Neural progenitor cell (in vitro differentiated cells): ENCODE results near the gene BCL10. TPM values are rescaled to one million over a fixed set of nuclear protein-coding genes. Genes with fewer than 3 reads are reported as not detected.

ENCODE experiments used
- DNase-seq: peaks from one replicate; pipeline ENCODE4 v3.0.0-alpha.2; 2016; ENCODE audit warnings: low spot score
- H2AFZ ChIP-seq: fragments of 200-600 bp; sonication (generic); replicated peaks from 2 replicates; pipeline ENCODE4 v1.6.1; 2016; ENCODE audit warnings: antibody characterized with exemption
- H3F3A ChIP-seq: fragments of 200-600 bp; sonication (generic); 2 replicates; pipeline ENCODE4 v1.6.1; 2016; ENCODE audit warnings: antibody characterized with exemption, low read depth
- H3K27ac ChIP-seq: fragments of 200-600 bp; sonication (generic); 2 replicates; pipeline ENCODE4 v1.5.1; 2016; ENCODE audit warnings: mild to moderate bottlenecking
- H3K27me3 ChIP-seq: fragments of 200-600 bp; sonication (generic); 2 replicates; pipeline ENCODE4 v1.6.1; 2016; ENCODE audit warnings: mild to moderate bottlenecking, moderate library complexity
- H3K36me3 ChIP-seq: fragments of 200-600 bp; sonication (generic); 2 replicates; pipeline ENCODE4 v1.5.1; 2016
- H3K4me1 ChIP-seq: fragments of 200-600 bp; sonication (generic); 2 replicates; pipeline ENCODE4 v1.6.1; 2016; ENCODE audit warnings: mixed run types
- H3K4me2 ChIP-seq: fragments of 200-600 bp; sonication (generic); 2 replicates; pipeline ENCODE4 v1.6.1; 2016
- H3K4me3 ChIP-seq: fragments of 200-600 bp; sonication (generic); 2 replicates; pipeline ENCODE4 v1.5.1; 2016
- H3K79me2 ChIP-seq: fragments of 200-600 bp; sonication (generic); 2 replicates; pipeline ENCODE4 v1.6.1; 2016; ENCODE audit warnings: low read depth
- H3K9ac ChIP-seq: fragments of 200-600 bp; sonication (generic); 2 replicates; pipeline ENCODE4 v1.6.1; 2016
- H3K9me3 ChIP-seq: fragments of 200-600 bp; sonication (generic); 2 replicates; pipeline ENCODE4 v1.5.1; 2016; ENCODE audit warnings: low read depth
- H4K20me1 ChIP-seq: fragments of 200-600 bp; sonication (generic); 2 replicates; pipeline ENCODE4 v1.6.1; 2016; ENCODE audit warnings: low read depth
- H3K27ac Mint-ChIP-seq: 3 replicates; pipeline ENCODE4 v1.8.0; 2021; ENCODE audit warnings: mixed read lengths
- H3K27me3 Mint-ChIP-seq: 2 replicates; pipeline ENCODE4 v1.8.0; 2022; ENCODE audit warnings: low read depth, mild to moderate bottlenecking, inconsistent platforms, moderate library complexity, mixed read lengths; ENCODE audit not compliant: insufficient read depth
- H3K36me3 Mint-ChIP-seq: 3 replicates; pipeline ENCODE4 v1.8.0; 2021; ENCODE audit warnings: mixed read lengths
- H3K4me1 Mint-ChIP-seq: 3 replicates; pipeline ENCODE4 v1.8.0; 2021; ENCODE audit warnings: mixed read lengths
- H3K4me3 Mint-ChIP-seq: 3 replicates; pipeline ENCODE4 v1.8.0; 2021; ENCODE audit warnings: mild to moderate bottlenecking, moderate library complexity, mixed read lengths
- H3K9me3 Mint-ChIP-seq: 3 replicates; pipeline ENCODE4 v1.8.0; 2020; ENCODE audit warnings: mixed read lengths
- EZH2 ChIP-seq: fragments of 200-600 bp; sonication (generic); IDR thresholded peaks from 2 replicates; pipeline ENCODE4 v1.6.1; 2017; ENCODE audit warnings: antibody characterized with exemption, mild to moderate bottlenecking, moderate library complexity
- EZH2phosphoT487 ChIP-seq: fragments of 200-600 bp; sonication (generic); IDR thresholded peaks from 2 replicates; pipeline ENCODE4 v1.6.1; 2017; ENCODE audit warnings: antibody characterized with exemption
- small RNA-seq: library from RNA; depleted of rRNA; stranded (forward); fragments of <200 nt; gene quantifications from one replicate; pipeline ENCODE3, GENCODE V24; 2015
- total RNA-seq: library from RNA; depleted of rRNA; stranded (reverse); fragments of >200 nt; gene quantifications from 2 replicates; pipeline ENCODE4 v1.2.3, GENCODE V29; 2015; ENCODE audit warnings: low replicate concordance
- TF ChIP-seq, protein P1 (sequence below): fragments of 200-600 bp; sonication (generic); IDR thresholded peaks from 2 replicates; pipeline ENCODE4 v1.5.1; 2017; ENCODE audit warnings: antibody characterized with exemption, mild to moderate bottlenecking

The BCL10 gene
- total RNA-seq, 1 donor from 2014 or later: 28.2 TPM

DNA sequence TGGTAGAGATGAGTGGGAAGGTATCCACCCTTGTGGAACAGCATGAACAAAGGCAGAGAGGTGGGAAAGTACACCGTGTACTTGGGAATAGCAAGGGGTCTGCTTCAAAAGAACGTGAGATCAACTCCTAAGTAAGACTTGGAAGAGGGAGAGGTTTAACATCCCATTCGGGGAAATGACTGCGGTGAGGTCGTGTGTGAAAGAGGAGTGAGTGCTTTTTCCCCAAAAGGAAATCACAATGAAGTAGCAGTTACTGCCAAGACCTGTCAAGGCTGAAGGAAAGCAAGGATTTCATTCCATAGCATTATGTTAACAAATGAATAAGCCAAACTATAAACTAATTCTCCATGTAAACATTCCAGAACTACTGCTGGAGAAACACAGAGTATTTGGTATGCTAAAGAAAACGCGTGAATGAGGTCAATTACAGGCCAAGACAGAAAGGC lies 55.7 kb downstream of the BCL10 start:
- H3K9ac ChIP-seq: no peak overlapping the region
- DNase-seq: no peak
- Mint-ChIP-seq H3K27ac (no peak overlapping the region), H3K4me1 (peaks cover 8% of the 10 kb centered on the region), H3K36me3 (no peaks in the 10 kb centered on the region), H3K4me3 (no peak overlapping the region), H3K27me3 (peaks cover 4% of the 10 kb centered on the region), H3K9me3 (peaks cover 3% of the 10 kb centered on the region)
- no peaks in the 10 kb centered on the region for H3K79me2 ChIP-seq
- peak overlapping the region; percentile 35 for H2AFZ ChIP-seq
- H4K20me1 ChIP-seq: no peaks in the 10 kb centered on the region
- peaks cover 10% of the 10 kb centered on the region for H3K4me1 ChIP-seq
- no peak overlapping the region for H3K27ac ChIP-seq
- H3K27me3 ChIP-seq: no peaks in the 10 kb centered on the region
- H3K4me2 ChIP-seq: no peak overlapping the region
- no peaks in the 10 kb centered on the region for H3K36me3 ChIP-seq
- no peak for TF ChIP-seq EZH2phosphoT487
- TF ChIP-seq EZH2: no peak
- TF ChIP-seq, protein P1, sequence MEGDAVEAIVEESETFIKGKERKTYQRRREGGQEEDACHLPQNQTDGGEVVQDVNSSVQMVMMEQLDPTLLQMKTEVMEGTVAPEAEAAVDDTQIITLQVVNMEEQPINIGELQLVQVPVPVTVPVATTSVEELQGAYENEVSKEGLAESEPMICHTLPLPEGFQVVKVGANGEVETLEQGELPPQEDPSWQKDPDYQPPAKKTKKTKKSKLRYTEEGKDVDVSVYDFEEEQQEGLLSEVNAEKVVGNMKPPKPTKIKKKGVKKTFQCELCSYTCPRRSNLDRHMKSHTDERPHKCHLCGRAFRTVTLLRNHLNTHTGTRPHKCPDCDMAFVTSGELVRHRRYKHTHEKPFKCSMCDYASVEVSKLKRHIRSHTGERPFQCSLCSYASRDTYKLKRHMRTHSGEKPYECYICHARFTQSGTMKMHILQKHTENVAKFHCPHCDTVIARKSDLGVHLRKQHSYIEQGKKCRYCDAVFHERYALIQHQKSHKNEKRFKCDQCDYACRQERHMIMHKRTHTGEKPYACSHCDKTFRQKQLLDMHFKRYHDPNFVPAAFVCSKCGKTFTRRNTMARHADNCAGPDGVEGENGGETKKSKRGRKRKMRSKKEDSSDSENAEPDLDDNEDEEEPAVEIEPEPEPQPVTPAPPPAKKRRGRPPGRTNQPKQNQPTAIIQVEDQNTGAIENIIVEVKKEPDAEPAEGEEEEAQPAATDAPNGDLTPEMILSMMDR: no peak
- H3F3A ChIP-seq: no peaks in the 10 kb centered on the region
- no peak overlapping the region for H3K4me3 ChIP-seq
- no peaks in the 10 kb centered on the region for H3K9me3 ChIP-seq

- Mint-ChIP-seq H3K27me3 (peaks cover 4% of the 10 kb centered on the region), H3K36me3 (no peaks in the 10 kb centered on the region), H3K4me1 (peaks cover under 1% of the 10 kb centered on the region), H3K4me3 (no peak overlapping the region), H3K9me3 (peaks cover 3% of the 10 kb centered on the region), H3K27ac (no peak overlapping the region)
- Histone ChIP-seq H4K20me1 (no peaks in the 10 kb centered on the region), H3K36me3 (no peaks in the 10 kb centered on the region), H3K79me2 (no peaks in the 10 kb centered on the region), H3F3A (no peaks in the 10 kb centered on the region), H3K9ac (no peak overlapping the region), H3K27ac (no peak overlapping the region), H3K27me3 (no peaks in the 10 kb centered on the region), H3K4me1 (peaks cover 3% of the 10 kb centered on the region), H3K4me2 (no peak overlapping the region), H2AFZ (peak overlapping the region; percentile 35), H3K9me3 (no peaks in the 10 kb centered on the region), H3K4me3 (no peak overlapping the region)
- DNase-seq: no peak
- TF ChIP-seq EZH2 (no peak), EZH2phosphoT487 (no peak)
- TF ChIP-seq, protein P1: no peak
Measured at GRCh38 chr1:85219853-85220610, 56.4 kb downstream of the BCL10 start.

GRCh38 chr1:85216697-85217096 lies 59.7 kb downstream of the BCL10 start:
- Histone ChIP-seq H3K27ac (no peak overlapping the region), H3K4me2 (no peak overlapping the region), H2AFZ (no peak overlapping the region), H3K79me2 (no peaks in the 10 kb centered on the region), H3K4me1 (no peaks in the 10 kb centered on the region), H3K9me3 (no peaks in the 10 kb centered on the region), H3K36me3 (no peaks in the 10 kb centered on the region), H4K20me1 (no peaks in the 10 kb centered on the region), H3K4me3 (no peak overlapping the region), H3F3A (no peaks in the 10 kb centered on the region), H3K9ac (no peak overlapping the region), H3K27me3 (no peaks in the 10 kb centered on the region)
- TF ChIP-seq EZH2phosphoT487 (no peak), EZH2 (no peak)
- TF ChIP-seq, protein P1: no peak
- DNase-seq: no peak
- Mint-ChIP-seq H3K27ac (no peak overlapping the region), H3K9me3 (peaks cover 3% of the 10 kb centered on the region), H3K36me3 (no peaks in the 10 kb centered on the region), H3K4me3 (no peak overlapping the region), H3K4me1 (no peaks in the 10 kb centered on the region), H3K27me3 (no peaks in the 10 kb centered on the region)

Small RNA genes lying within 50 kb of the gene (small RNA-seq; reads per million reads assigned to genes)
- not detected for gene RF00019

Other genes with a start within 250 kb of the BCL10 start
- 0.47 and 0.65 TPM in 2 replicates for gene MCOLN3, start 228.1 kb downstream of the BCL10 start, total RNA-seq
- gene SYDE2, start 75.6 kb downstream of the BCL10 start, total RNA-seq: 10.9 and 12.0 TPM in 2 replicates
- gene C1orf52, start 17.0 kb downstream of the BCL10 start, total RNA-seq: 33.2 and 55.8 TPM in 2 replicates
- gene DDAH1, start 188.5 kb upstream of the BCL10 start, total RNA-seq: 18.9 and 23.1 TPM in 2 replicates